Epidermal melanocyte (primary cell): ENCODE results near the gene CASP3.

Experiments
- DNase-seq: peaks from one replicate; pipeline ENCODE4 v3.0.0; 2011; ENCODE audit warnings: low spot score; ENCODE audit not compliant: insufficient read length

CASP3 gene

DNA sequence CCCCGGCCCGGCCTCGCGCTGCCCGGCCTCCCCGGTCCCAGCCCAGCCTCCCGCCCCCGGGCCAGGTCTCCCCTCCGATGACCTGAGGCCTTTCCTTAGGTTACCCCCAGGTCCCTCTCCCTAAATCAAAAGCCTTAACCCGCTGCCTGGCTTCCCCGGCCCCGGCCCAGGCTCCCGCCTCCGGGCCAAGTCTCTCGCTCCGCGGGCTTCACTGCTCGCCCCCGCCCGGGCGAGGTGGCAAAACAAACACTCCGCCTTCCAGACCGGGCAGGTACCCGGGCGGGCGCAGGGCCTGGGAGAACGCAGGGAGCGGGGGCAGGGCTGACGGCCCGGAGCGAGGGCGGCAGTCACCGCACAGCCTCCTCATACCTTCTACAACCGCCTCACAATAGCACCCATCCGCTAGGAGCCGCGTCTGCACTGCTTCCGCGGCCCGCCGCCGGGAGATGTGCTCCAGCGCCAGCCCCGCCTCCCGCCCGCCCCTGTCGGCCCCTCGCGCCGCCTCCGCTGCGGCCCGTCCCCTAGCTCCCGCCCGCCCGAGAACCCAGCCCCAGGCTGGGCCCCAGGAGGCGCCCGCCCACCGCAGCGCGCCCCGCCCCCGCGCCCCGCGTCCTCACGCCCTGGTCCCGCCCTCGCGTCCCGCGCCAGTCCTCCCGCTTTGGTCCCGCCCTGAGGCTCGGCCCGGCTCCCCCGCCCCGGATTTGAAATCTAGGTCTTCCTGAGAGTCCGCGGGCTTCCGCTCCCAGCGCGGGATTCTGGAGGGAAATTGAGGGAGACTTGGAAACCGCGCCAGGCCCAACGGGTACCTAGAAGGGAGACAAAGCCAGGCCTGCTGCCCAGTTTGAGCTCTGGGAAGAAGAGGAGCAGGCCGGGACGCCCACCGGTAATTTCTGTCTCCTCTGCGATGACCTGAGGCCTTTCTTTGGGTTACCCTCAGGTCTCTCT is at the start of gene CASP3, which contains the start of gene PRIMPOL:
Gene CASP3 (minus strand): TSS at position 422 of the 945 bp plus-strand sequence. CDS start 10,994 bp downstream, outside the sequence.
Gene PRIMPOL (plus strand): TSS at position 713 of the 945 bp plus-strand sequence. CDS start 7,403 bp downstream, outside the sequence.
- DNase-seq = no peak

DNA sequence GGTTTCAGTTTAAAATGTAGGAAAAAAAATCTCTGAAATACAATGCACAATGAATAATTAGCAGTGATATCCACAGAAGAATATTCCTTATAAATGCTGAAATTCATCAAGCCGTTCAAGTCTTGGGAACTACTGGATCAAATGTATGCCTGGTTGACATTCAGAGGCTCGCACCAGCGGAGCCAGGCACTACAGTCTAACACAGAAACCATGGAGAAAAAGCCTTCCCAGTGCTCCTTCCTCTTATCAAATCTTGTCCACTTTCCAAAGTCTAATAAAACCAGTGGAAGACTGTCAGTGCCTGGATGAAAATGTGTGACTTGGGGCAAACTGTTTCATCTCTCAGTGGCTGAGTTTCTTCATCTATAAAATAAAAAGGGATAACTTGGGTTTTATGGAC is 48.7 kb upstream of the CASP3 start:
- DNase-seq = no peak

DNA sequence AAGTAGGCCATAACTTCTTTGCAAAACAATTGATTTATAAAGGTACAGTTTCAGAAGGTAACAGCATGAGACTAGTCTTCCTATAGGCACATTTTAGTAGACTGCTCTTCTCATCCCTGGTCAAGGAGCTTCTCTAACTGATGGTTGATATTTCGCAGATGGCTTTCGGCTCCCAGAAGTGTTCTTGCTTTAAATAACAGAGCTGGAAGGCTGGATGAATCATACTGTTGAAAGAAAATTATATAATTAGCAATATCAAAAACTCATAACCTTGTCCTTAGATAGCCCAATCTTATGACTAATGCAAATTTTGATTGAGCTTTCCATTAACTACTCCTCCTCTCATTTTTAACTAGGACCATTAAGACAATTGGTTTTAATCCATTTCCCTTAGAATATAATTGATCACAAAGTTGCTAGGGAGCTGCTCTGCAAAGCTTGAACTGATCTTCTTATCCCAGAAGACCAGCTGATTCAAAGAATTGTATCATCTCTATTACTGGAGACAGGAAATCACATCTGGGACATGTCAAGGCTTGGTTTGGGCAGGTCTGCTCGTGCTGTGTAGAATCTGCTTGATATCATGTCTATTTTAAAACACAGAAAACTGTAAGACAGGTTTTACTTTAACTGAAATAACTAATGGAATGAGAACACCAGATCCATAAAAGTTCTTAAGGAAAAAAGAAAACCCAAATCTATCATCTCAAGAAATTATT is 46.1 kb upstream of the CASP3 start:
- no peak for DNase-seq

DNA sequence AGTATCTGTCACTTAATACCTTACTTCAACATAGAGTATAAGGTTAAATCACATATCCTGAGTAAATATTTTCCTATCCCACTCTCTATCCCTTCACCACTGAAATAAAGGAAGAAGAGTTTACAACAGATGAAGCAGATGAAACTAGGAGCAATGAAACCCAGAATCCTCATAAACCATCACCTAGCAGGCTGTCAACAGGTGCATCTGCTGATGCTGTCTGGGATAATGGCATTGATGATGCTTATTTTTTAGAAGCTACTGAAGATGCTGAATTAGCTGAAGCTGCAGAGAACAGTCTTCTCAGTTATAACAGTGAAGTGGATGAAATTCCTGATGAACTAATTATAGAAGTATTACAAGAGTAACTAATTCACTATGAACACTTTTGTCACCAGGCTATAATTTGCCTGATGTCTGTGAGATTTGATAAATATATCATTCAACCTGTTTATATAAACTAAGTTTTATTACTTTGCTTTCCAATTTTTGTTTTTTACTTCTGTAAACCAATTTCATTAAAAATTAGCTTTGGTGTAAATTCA is 45.2 kb upstream of the CASP3 start:
- DNase-seq = no peak

DNA sequence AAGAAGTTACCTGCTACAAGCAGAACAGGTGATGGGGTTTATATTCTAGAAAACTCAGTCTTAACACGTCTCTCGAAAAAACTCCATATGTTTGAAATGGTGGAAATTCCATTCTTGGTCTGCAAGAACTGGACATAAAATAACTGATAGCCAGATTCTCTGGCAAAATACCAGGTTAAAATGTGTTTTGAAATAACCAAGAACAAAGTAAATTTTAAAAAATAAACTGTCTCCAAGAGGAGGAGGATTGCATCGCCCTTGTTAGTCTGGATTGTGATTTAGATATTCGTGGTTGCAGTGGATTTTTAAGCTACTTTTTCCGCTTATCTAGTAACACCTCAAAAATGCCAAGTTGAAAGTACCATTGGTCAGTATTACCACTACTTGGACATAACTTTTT is 43.8 kb upstream of the CASP3 start:
- DNase-seq = no peak

DNA sequence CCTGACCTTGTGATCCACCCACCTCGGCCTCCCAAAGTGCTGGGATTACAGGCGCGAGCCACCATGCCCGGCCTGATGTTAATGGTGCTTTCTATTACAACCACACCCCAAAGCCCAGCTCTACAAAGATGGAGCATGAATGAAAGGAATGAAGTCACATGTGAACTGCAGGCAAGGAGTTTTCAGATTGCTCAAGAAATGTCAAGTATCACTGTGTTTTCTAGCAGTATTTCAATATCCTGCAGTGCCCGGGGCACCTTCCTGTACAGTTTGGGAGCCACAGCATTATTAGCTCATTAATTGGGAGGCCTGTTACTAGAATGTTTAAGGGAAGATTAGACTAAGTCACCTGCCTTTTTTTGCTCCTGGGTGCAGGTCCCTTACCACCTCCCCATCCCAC is 40.4 kb upstream of the CASP3 start:
- no peak for DNase-seq

DNA sequence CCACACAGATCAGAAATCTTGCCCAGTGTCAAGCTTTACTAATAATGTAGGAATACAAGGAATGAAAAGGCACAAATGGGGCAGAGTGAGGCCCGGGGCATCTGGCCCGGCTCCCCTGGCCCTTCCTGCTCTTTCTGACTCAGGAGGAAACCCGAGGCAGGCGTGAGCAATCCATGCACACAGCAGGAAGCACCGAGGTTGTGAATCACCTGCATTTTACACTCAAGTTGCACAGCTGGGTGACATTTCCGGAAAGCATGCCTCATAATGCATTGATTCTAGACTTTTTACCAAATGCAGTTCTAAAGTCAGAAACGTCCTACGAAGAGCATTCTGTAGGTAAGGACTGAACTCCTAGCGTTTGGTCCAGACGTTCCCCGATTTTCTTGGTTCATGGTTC is 39.2 kb upstream of the CASP3 start:
- DNase-seq = no peak

DNA sequence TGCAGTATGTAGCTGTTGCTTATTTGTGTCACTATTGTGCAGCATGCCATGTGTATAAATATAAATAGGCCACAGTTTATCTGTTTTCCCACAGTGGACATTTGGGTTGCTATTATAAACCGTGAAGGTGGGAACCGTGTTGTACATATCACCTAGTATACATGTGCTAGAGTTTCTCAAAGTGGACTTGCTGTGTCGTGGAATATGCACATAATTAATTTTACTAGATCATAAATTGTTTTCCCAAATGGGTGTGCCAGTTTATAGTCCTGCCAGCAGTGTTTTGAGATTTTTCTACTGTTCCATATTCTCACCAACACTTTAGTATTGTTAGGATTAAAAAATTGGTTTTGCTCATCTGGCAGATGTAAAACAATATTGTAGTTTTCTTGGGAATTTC is 38.8 kb upstream of the CASP3 start:
- DNase-seq = no peak

DNA sequence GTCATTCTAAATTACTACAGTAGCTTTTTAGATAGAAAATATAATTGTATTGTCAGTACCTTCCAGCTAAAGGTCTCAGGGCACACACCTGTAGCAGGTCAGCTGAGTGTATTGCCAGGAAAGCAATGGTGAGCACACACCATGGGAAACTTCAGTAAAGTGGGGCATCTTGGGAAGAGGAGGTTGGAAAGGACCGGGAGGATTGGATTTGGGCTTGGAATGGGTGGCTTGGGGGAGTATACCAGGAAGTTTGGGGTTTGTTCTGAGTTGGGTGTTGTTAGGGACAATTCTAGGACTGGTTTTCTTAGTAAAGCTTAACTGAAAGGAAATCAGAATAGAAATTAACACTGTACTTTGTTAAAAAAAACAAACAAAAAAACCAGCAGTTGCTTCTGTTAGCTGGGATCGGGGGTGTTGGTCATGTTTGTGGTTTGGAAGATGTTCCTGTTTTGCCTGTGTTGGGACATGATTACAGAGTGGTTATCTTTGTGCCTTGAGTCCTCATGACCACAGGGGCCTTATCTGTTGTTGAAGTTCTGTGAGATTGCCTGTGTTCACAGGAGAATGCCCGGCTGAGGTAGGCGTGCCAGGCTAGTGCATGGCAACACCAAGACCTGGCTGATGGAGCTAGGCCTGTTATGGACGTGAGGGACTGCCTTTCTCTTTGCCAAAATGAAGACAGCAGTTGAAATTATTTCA is 35.4 kb upstream of the CASP3 start:
- DNase-seq = no peak

DNA sequence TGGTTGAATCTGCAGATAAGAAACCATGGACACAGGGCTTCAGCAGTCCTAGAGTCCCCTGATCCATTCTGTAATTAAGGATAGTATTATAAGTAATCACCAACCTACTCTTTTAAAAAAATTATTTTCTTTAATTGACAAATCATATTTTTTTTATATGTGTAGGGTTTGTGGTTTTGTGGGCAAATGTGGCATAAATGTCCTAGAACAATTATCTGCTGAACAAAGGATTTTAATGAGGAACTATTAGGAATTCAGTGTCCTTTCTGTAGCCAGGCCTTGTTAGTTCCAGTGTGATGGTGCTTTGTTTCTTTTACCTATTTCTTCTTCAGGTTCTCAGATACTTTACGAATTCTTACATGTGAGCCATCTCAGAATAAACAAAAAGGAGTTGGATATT is 32.7 kb upstream of the CASP3 start:
- no peak for DNase-seq

DNA sequence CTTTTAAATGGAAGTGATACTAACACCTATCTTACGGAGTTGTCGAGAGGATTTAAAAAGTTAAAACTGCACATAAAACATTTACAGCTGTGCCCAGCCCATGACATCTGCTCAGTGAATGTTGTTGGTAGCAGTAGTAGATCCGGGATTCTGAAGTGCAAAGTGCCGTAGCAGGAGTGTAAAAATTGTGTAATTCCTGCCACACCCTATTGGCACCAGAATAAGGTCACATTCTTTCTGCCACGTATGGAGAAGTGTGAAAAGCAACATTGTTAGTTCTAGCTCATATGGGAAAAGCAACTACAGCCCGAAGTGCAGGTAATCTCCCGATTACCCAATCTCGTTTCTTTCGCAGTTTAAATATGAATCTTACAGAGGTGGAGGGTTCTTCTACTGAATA is 31.5 kb upstream of the CASP3 start:
- DNase-seq = no peak

DNA sequence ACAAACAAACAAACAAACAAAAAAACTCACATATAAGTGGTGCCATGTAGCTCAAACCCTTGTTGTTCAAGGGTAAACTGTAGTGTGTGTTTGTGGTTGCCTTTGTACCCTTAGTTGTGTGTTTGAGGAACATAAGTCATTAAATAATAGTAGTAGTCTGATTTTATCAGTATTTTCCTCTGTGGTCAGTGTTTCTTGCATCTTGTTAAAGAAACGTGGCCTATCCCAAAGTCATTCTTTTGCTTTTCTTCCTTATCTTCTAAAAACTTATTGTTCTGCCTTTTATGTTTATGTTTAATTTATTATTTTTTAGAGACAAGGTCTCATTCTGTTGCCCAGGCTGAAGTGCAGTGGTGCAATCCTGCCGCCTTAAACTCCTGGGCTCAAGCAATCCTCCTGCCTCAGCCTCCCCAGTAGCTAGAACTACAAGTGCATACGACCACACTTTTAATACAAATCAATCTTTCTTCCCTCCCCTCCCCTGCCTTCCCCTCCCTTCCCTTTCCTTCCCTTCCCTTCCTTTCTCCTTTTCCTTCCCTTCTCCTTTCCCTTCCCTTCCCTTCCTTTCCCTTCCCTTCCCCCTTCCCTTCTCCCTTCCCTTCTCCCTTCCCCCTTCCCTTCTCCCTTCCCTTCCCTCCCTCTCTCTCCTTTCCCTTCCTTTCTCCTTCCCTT is 26.7 kb upstream of the CASP3 start:
- no peak for DNase-seq

DNA sequence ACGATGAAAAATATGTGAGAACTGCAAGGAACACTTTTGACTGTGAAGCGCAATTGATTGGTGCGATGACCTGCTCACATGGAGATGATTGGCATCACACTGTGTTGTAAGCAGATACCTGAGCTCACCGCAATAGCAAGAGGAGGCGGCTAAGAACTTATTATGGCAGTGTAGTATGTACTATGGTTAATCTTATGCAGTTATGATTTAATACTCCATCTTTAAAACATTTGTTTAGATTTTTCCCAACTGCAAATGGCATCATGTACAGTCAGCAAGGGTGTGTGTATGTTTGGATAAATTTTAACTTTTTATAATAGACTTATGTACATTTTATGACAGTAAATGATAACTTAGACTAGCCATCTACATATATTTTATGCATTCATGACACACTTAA is 25.8 kb upstream of the CASP3 start:
- DNase-seq = no peak

DNA sequence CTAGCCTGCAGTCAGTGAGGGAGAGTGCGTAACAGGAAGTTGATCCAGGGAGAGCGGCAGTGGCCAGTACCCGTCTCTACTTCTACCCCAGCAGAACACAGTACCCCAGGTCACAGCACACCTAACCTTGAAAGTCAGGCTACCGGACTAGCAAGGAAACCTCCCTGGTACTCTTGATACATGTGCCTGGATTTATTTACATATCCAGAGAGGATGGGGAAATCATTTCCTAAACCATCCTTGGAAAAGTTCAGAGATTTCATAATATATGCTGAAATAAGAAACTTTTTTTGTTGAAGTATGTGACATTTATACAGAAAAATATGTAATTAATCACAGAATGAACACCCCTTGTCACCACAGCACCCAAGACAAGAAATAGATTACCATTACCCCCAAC is 24.8 kb upstream of the CASP3 start:
- DNase-seq = no peak

DNA sequence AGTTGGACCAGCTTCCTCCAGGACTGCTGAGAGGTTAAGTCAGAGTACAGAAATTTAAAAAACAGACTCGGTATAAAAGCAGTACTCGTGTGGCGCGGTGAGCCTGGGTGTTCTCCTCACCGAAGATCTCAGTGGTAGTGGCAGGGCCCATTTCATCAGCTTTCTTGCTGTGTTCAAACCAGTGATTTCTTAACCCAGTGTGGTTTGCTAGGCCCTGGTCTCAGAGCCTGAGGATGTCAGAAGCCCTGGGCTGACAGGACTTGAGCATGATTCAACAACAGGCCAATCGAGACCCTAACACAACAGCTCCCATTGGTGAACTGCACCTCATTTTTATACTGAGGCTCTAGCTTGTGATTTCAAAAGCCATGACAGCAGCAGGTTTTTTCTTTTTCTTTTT is 23.5 kb upstream of the CASP3 start:
- DNase-seq = no peak

DNA sequence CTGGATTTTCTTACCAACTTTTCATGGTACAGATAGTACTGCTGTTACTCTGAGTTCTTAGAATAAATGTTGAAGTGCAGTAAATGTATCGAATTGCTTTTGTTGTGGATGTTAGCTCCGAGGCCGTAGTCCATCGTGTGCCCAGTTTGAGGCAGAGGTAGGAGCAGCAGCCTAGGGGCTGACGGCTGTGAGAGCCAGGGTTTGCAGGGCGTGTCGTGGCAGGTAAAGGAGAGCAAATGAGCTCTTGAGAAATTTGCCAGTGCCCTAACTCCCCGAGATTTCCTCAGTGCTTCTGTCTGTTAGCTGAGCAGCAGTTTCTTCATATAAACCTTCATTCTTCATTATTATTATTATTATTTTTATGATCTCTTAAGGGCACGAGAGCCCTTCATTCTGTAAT is 21.9 kb upstream of the CASP3 start:
- DNase-seq = no peak

DNA sequence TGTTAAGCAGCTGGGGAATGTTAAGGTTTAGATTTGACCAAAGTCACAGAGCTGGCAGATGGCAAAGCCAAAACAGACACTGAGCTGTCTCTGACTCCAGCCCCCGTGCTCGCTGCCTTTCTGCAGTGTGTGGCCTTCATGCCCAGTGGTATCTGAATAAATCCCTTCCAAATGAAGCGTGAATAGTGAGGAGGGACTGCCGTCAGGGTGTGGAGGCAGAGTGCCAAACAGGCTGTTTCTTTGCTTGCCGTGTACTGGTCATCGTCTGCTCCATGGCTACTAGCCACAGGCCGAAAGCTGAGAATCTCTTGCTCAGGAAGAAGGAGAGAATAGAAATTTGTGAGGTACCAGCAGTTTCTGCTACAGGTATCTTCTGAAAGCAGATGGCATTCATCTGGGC is 20.0 kb upstream of the CASP3 start:
- no peak for DNase-seq

DNA sequence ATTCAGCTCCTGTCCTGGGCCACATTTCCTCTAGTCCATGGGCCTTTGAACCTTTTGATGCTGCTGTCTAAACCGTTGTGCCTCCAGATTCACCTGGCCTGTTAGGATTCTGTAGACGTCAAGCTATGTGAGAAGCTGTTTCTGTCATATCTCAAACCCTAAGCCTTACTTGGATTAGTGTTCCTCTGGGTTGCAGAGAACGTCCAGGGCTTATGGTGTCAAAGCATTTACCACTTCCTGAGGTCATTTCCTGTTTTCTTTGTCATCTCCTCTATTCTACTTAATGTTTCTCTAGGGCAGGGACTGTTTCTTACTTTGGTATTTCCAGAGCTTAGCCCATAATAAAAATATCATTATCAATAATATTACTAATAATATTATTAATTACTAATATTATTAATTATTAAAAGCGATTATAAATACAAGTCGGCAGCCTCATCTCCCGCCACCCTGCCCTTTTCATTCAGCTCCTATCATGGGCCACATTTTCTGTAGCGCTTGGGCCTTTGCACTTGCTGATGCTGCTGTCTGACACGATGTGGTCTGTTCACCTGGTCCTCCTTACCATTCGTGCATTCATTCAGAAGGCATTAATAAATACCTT is 19.4 kb upstream of the CASP3 start:
- no peak for DNase-seq

DNA sequence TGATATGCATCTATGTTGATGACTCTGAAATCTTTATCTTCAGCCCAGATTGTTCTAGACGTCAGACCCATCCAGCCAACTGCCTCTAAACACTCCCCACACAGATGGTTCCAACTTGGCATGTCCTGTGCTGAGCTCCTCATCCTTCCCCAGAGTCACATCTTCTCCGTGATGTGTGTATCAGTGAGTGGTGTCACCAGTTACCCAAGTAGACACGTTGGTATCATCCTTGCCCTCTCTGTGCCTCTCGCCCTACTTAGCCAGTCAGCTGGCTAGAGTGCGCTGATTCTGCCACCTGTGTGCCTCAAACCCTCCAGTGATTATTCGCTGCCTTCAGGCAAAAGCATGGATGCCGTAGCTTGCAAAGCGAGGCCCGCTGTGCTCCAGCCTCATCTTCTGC is 18.8 kb upstream of the CASP3 start:
- no peak for DNase-seq

DNA sequence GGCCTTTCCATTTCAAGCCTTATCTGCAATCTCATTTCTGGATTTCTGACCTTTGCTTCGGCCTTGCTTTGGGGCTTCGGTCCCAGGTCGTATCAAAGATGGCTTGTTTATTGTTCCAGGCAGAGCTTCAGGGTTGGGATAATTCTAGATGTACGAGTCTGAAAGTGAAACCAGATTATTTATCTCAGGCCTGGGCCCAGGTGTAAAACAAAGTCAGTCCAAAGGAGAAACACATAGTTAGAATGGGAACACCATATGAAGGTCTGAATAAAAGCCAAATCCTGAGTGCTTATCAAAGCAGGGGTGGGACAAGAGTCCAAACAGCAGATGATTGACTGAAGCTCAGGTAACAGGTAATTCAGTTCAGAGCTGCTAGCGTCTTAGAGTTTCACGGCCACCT is 17.4 kb upstream of the CASP3 start:
- DNase-seq = no peak
